Hematopoietic multipotent progenitor cell treated with erythropoietin and hydrocortisone succinate and interleukin-3 and kit ligand, for 17 days (in vitro differentiated cells): ENCODE measurements around the gene RFLNA.

Experiments
- DNase-seq: peaks from one replicate; pipeline ENCODE4 v3.0.0-alpha.2; 2015; ENCODE audit warnings: low spot score

The RFLNA gene

DNA sequence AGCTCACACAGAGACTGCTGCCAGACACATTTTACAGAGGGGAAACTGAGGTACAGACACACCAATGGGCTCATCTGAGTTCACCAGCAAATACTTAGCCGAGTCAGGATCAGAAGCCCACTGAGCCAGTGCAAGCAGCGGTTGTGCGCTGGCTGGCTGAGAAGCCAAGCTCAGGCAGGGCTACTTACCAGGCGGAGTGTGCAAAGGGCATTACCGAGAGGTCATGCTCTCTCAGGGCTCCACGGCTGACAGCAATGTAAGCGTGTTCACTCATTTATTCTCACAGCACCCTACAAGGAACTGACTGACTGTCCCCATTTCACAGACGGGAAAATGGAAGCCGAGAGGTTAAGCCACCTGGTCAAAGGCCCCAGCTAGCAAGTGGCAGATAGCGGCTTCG, 63.7 kb downstream of the RFLNA start:
- DNase-seq: no peak

DNA sequence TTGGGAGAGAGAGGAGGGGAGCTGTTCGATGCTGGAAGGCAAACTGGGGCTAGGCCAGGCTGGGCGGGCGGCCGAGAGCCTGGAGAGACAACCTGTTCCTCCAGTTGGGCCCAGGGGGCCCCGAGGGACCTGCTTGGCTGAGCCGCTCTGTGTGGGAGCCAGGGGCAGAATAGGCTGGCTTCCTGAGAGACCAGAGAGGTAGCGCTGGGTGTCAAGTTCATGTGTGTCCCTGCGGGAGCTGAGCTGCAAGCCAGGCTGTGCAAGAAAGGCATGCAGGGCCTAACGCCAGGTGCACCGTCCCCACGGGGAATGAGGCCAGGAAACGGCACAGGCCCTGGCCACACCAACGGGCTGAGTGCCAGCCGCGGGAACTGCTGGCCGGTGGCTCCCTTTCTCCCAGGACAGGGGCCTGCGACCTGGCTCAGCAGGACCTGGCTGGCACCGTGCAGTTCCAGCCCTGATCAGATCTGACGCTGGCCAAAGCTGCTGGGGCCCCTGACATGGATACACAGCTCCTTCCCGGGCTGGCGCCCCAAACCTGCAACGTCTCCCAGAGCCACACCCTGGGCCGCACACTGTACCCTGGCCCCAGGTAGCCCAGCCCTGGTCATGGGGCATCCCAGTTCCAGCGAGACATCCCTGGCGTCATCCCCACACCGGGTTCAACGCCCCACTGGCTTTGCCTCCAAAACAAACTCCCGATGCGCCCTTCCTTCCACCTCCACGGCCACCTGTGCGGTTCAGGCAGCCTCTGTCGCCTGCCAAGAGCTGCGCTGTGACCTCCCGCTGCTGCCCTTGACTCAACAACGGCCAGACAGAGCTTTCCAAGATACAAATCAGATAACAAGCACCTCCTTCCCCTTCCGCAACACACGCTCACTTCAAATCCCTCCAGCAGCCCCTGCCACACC, 65.0 kb downstream of the RFLNA start:
- no peak for DNase-seq

DNA sequence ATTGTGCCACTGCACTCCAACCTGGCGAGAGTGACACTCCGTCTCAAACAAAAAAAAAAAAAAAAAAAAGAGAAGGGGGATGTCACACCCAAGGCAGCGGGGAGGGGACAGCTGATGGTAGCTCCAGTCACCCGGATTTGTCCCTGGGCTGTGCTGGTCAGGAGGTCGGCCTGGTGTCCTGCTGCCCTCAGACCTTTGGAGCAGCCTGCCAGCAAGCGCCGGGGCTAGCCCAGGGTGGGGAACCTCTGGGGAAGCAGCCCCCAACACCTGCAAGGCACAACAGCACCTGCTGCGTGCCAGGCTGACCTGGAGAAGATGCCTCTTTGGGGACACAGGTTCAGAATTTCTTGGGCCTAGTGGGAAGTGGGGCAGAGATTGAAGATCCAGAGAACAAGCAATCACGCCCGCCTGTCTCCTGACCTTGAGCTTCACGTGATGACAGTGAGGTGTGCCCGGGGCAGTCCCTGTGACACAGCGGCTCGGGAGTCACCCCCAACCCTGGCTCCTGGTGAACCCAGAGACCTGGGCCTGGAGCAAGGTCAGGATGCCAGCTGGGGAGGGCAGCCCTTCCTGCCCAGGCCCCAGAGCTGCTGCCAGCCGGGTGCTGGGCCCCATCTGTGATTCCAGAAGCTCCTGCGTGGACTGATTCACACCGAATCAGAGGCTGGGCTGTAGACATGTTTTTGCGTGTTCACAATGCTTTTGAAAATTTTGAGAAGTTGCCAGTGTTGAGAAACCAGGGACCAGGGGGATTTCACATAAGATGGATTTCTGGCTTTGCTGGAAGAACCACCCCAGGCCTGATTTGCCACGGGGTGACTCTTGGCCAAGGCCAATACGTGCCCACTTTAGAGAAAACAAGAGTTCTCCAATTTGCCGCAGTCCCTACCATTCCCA, 66.4 kb downstream of the RFLNA start:
- DNase-seq: no peak

DNA sequence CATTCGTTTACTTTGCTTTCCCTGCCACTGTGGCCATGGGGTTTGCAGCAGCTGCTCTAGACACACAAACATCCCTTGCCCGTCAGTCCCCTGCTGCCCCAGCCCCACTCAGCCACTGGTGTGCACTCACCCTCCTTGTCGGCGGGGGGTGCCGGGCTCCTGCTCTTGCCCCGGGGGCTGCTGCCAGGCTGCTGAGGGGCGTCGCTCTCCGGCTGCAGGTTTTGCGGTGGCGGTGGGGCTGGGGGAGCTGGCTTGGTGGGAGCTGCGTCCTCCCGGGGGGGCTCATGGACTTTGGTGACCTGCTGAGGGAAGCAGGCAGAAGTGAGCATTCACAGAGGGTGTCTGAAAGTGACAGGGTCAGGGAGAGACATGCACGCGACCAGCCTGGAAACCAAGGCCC, 67.1 kb downstream of the RFLNA start:
- no peak for DNase-seq

DNA sequence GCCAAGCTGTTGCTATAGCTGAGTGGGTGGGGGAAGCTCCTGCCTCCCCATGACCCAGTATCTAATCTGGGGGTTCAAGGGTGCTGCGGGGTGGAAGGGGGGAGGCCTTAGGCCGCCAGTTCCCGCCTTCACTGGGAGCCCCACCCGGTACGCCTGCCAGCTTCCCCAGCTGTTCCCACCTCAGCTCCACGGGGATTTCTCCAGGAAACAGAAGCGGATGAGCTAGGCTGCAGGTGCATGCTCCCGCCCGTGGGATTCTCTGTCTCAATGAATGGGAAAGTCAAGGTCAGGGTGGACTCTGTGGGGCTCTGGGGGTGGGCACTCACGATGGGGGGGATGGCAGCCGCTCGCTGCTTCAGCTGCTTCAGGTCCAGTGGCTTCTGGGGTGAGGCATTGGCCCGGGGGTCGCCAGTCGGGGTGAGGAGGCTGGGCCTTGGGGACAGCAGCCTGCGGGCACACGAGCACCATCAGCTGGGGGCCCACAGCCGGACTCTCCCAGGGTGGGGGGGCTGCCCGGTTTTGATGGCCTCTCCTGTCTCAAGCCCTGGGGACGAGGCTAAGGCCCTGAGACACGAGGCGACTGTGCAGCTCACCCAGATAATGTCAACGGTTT, 68.6 kb downstream of the RFLNA start:
- no peak for DNase-seq

DNA sequence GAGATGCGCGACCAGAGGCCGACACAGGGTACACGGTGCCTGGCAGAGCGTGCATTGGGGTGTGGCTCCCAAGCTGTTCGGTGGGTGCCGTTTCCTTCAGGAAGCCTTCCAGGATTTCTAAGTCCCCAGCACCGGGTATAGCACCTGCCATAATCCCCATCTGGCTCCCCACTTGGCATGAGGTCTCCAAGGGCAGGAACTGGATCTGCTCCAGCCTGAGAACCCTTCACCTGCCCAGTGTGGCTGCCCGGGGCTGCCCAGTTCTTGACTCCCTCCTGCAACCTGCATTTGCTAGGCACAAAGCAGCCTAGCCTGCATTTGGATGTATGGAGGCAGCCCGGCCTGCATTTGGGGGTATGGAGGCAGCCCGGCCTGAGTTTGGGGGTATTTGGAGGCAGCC, 69.7 kb downstream of the RFLNA start:
- DNase-seq: no peak
